Tibial nerve (tissue), 4 donors: ENCODE results near the gene PDZD2. TPM values are rescaled to one million over a fixed set of nuclear protein-coding genes. Genes with fewer than 3 reads are reported as not detected.
"Not testable (repeated sequence)": the region's sequence is repeated elsewhere in the genome, so short reads cannot be mapped to it uniquely, and the experiment has no call there.

Experiments used
- DNase-seq, 2 donors: peaks; one replicate each; pipeline ENCODE4 v3.0.0-alpha.2; 2019; ENCODE audit warnings: low spot score in 2 of 2
- H3K27ac ChIP-seq, 4 donors: fragments of 200-600 bp; sonication (generic) in 3 of 4; one replicate each; pipeline ENCODE4 v1.5.1; 2017 to 2019; ENCODE audit warnings: mild to moderate bottlenecking in 1 of 4
- H3K27me3 ChIP-seq, 2 donors: fragments of 200-600 bp; sonication (generic) in 1 of 2; one replicate each; pipeline versions ENCODE4 v1.5.1 to v1.6.0; 2017 to 2019
- H3K36me3 ChIP-seq, 3 donors: fragments of 200-600 bp; sonication (generic); one replicate each; pipeline ENCODE4 v1.5.1; 2018 to 2019
- H3K4me1 ChIP-seq, 4 donors: fragments of 200-600 bp; sonication (generic) in 3 of 4; one replicate each; pipeline ENCODE4 v1.5.1; 2017 to 2019
- H3K4me3 ChIP-seq, 4 donors: fragments of 200-600 bp; sonication (generic) in 3 of 4; one replicate each; pipeline ENCODE4 v1.5.1; 2017 to 2019; ENCODE audit warnings: mild to moderate bottlenecking in 1 of 4, moderate library complexity in 1 of 4
- H3K9me3 ChIP-seq, 4 donors: fragments of 200-600 bp; sonication (generic) in 3 of 4; one replicate each; pipeline ENCODE4 v1.5.1; 2017 to 2019
- EP300 ChIP-seq, 2 donors: sonication (generic); formaldehyde crosslinking; IDR thresholded peaks; one replicate each; pipeline ENCODE4 v1.6.1; 2017; ENCODE audit warnings: antibody characterized with exemption in 2 of 2, mild to moderate bottlenecking in 1 of 2
- POLR2A ChIP-seq, 2 donors: fragments of 450-650 bp; IDR thresholded peaks; one replicate each; pipeline ENCODE4 v1.6.1; 2017; ENCODE audit warnings: antibody characterized with exemption in 2 of 2, mild to moderate bottlenecking in 2 of 2, moderate library complexity in 2 of 2
- WGBS, 2 donors: methylation state at CpG; one replicate each; pipeline ENCODE4 v1.1.5; 2018; 5-methylcytosine and 5-hydroxymethylcytosine counted together
- total RNA-seq, 4 donors: library from RNA; depleted of rRNA; stranded (reverse); fragments of >200 nt; gene quantifications; one replicate each; pipeline ENCODE4 v1.1.0, GENCODE V29; 2016
- TF ChIP-seq, protein P1 (sequence below), 5 experiments: fragments of 200-600 bp in 3 of 5; fragments of 450-650 bp in 2 of 5; sonication (generic) in 3 of 5; IDR thresholded peaks; one replicate each; pipeline ENCODE4 v1.5.1; 2016 to 2019; ENCODE audit warnings: antibody characterized with exemption in 5 of 5, mild to moderate bottlenecking in 3 of 5, moderate library complexity in 2 of 5

PDZD2 gene
- total RNA-seq, 4 donors from 2014 or later, result 102 to 153 (median 117) TPM

DNA sequence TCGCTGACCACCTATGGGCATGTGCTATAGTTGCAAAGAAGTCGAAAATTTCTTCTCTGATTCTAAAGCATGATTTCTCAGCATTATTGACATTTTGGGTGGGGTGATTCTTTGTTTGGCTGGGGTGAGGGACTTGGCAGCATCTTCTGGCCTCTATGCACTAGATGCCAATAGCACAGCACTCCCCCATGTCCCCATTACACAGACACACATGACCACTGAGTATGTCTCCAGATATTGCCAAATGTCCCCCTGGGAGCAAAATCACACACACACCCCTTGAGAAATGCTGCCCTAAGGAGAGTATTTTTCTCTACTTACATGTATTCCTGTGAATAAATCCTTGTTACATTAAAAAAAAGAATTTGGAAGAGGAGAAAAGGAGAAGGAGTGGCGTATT, 89.1 kb downstream of the PDZD2 start:
- no peak overlapping the region for H3K27ac ChIP-seq
- H3K36me3 ChIP-seq, result no peaks in the 10 kb centered on the region
- H3K4me1 ChIP-seq, result no peaks in the 10 kb centered on the region
- no peak overlapping the region for H3K4me3 ChIP-seq
- no peaks in the 10 kb centered on the region for H3K9me3 ChIP-seq
- 87 to 92% methylated on average over 3 of the region's 3 CpGs for WGBS, 2 donors
- H3K27me3 ChIP-seq, result no peaks in the 10 kb centered on the region
- TF ChIP-seq EP300 (IDR thresholded peaks at IDR 0.05), result no peak
- TF ChIP-seq, protein P1, sequence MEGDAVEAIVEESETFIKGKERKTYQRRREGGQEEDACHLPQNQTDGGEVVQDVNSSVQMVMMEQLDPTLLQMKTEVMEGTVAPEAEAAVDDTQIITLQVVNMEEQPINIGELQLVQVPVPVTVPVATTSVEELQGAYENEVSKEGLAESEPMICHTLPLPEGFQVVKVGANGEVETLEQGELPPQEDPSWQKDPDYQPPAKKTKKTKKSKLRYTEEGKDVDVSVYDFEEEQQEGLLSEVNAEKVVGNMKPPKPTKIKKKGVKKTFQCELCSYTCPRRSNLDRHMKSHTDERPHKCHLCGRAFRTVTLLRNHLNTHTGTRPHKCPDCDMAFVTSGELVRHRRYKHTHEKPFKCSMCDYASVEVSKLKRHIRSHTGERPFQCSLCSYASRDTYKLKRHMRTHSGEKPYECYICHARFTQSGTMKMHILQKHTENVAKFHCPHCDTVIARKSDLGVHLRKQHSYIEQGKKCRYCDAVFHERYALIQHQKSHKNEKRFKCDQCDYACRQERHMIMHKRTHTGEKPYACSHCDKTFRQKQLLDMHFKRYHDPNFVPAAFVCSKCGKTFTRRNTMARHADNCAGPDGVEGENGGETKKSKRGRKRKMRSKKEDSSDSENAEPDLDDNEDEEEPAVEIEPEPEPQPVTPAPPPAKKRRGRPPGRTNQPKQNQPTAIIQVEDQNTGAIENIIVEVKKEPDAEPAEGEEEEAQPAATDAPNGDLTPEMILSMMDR (IDR thresholded peaks at IDR 0.05), result no peak
- no peak for DNase-seq

DNA sequence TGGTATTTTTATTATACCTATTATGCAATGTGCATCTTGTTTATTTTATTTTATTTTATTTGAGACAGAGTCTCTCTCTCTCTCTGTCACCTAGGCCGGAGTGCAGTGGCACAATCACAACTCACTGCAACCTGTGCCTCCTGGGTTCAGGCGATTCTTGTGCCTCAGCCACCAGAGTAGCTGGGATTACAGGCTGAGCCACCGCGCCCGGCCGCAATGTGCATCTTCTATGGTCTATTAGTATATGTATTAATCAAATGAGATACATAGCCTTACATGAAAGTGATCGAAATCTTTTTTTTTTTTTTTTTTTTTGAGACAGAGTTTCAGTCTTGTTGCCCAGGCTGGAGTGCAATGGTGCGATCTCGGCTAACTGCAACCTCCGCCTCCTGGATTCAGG, 89.9 kb downstream of the PDZD2 start:
- not testable (repeated sequence) for DNase-seq, H3K4me1 ChIP-seq, H3K27me3 ChIP-seq, H3K27ac ChIP-seq, H3K4me3 ChIP-seq, H3K9me3 ChIP-seq, H3K36me3 ChIP-seq
- 94 to 97% methylated on average over 10 of the region's 10 CpGs for WGBS, 2 donors

DNA sequence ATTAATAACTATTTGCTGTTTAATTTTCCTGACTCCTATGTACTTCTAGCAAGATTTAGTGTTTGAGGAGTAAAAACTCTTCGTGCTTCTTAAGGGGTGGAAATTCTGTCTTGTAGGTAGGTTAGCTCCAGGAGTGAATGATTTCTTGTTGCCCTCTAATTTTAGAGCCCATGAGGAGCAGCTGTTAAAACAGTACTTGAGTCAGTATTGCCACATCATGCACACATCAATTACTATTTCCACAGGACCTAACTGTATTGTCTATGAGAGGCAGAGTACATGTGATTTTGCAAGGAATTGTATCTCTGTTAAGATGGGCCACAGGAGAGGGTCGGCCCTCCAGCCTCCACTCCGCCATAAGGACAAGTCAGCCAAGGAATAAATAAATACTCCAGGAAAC, 91.2 kb downstream of the PDZD2 start:
- Histone ChIP-seq H3K36me3 (no peaks in the 10 kb centered on the region), H3K4me3 (no peak overlapping the region), H3K9me3 (no peaks in the 10 kb centered on the region), H3K27ac (no peak overlapping the region), H3K27me3 (no peaks in the 10 kb centered on the region), H3K4me1 (peaks cover 0 to 3% (median 0%) of the 10 kb centered on the region in 4 donors)
- WGBS, 2 donors, result 84 to 88% methylated on average over 3 of the region's 3 CpGs
- TF ChIP-seq EP300 (IDR thresholded peaks at IDR 0.05), result no peak
- no peak for TF ChIP-seq POLR2A (IDR thresholded peaks at IDR 0.05)
- TF ChIP-seq, protein P1 (IDR thresholded peaks at IDR 0.05), result no peak
- DNase-seq, result no peak

DNA sequence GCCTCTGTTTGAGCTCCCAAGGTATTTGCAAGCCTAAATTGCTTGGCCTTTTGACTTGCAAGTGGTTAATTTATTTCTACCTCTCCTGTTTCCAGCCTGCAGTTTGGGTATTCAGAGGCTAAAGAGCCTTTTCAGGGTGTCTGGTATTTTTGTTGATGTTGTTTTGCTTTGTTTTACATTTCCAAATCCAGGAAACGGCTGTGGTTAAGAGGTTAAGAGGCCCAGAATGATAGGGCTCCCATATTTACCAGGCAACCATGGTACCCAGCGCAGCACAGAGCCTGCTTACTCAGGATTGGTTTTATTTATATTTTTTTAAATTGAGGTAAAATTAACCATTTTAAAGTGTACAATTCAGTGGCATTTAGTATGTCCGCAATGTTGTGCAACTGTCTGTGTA, 92.1 kb downstream of the PDZD2 start:
- no peaks in the 10 kb centered on the region for H3K36me3 ChIP-seq
- peaks cover 0 to 3% (median 0%) of the 10 kb centered on the region in 4 donors for H3K4me1 ChIP-seq
- DNase-seq, result no peak
- no peak overlapping the region for H3K4me3 ChIP-seq
- no peaks in the 10 kb centered on the region for H3K27me3 ChIP-seq
- 71 to 78% methylated on average over 3 of the region's 3 CpGs for WGBS, 2 donors
- TF ChIP-seq POLR2A (IDR thresholded peaks at IDR 0.05), result no peak
- TF ChIP-seq, protein P1 (IDR thresholded peaks at IDR 0.05), result no peak
- no peak for TF ChIP-seq EP300 (IDR thresholded peaks at IDR 0.05)
- H3K9me3 ChIP-seq, result no peaks in the 10 kb centered on the region
- H3K27ac ChIP-seq, result no peak overlapping the region

DNA sequence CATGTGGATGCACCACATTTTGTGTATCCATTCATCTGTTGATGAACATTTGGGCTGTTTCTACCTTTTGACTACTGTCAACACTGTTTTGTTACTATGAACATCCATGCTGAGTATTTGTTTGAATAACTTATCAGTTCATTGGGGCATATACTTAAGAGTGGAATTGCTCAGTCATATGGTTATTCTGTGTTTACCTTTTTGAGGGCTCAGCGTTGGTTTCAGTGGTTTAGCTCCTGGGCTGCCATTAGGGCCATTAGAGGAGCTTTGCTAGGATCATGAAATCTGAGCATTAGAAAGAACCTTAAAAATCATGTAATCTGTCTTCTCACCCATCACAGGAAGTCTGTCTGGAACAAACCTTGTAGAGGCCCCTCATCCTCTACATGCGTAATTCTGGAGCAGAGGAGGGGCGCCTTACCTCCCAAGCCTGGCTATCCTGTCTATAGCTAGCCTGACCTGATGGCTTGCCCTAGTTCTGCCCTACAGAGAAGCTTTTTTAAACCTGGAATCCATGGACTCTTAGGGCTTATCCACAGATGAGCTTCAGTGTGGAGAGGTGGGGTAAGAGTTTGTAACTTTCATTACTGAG, 92.9 kb downstream of the PDZD2 start:
- DNase-seq, result no peak
- no peaks in the 10 kb centered on the region for H3K9me3 ChIP-seq
- TF ChIP-seq POLR2A (IDR thresholded peaks at IDR 0.05), result no peak
- TF ChIP-seq, protein P1 (IDR thresholded peaks at IDR 0.05), result no peak
- TF ChIP-seq EP300 (IDR thresholded peaks at IDR 0.05), result no peak
- 86 to 89% methylated on average over 3 of the region's 3 CpGs for WGBS, 2 donors
- H3K27ac ChIP-seq, result no peak overlapping the region
- H3K4me1 ChIP-seq, result peaks cover 0 to 3% (median 0%) of the 10 kb centered on the region in 4 donors
- no peaks in the 10 kb centered on the region for H3K27me3 ChIP-seq
- no peaks in the 10 kb centered on the region for H3K36me3 ChIP-seq
- no peak overlapping the region for H3K4me3 ChIP-seq

DNA sequence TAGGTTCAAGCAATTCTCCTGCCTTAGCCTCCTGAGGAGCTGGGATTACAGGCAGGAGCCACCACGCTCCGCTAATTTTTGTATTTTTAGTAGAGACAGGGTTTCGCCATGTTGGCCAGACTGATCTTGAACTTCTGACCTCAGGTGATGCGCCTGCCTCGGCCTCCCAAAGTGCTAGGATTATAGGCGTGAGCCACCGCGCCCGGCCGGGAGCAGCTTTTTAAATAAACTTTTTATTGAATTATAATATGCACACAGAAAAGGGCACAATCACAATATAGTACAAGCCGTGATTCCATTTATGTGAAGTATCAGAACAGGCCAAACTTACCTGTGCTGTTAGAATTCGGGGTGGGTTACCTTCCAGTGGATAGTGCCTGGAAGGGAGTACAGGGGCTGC, 93.9 kb downstream of the PDZD2 start:
- H3K4me1 ChIP-seq, H3K4me3 ChIP-seq, H3K9me3 ChIP-seq, H3K27me3 ChIP-seq, H3K36me3 ChIP-seq, DNase-seq: not testable (repeated sequence)
- 96 to 98% methylated on average over 12 of the region's 12 CpGs for WGBS, 2 donors
- H3K27ac ChIP-seq, result peak overlapping the region in 2 of 4 donors; percentile 10 to 13
